K562 (cell line): Measurements from ENCODE around the gene FAM171A1. TPM values are rescaled to one million over a fixed set of nuclear protein-coding genes. Genes with fewer than 3 reads are reported as not detected.

Experiments used
- ELF4 ChIP-seq: fragments of 450-650 bp; formaldehyde crosslinking; IDR thresholded peaks from 2 replicates; pipeline ENCODE4 v1.4.0; 2022; ENCODE audit warnings: missing genetic modification characterization
- KDM5B ChIP-seq: fragments of 200-600 bp; sonication (generic); IDR thresholded peaks from 2 replicates; pipeline ENCODE4 v1.6.1; 2012; ENCODE audit warnings: low read depth, mild to moderate bottlenecking, moderate library complexity, low read length, control low read depth, inconsistent platforms; ENCODE audit not compliant: insufficient replicate concordance
- PRDM10 ChIP-seq: fragments of 450-650 bp; IDR thresholded peaks from 2 replicates; pipeline ENCODE4 v1.6.1; 2018; ENCODE audit not compliant: partially characterized antibody
- RCOR1 ChIP-seq, 2 experiments: IDR thresholded peaks; 2 replicates each; pipeline ENCODE4 v1.6.1; 2012; ENCODE audit warnings: low read depth in 2 of 2, low read length in 2 of 2, borderline replicate concordance in 1 of 2, improper control_type of control experiment in 1 of 2
- ZNF764 ChIP-seq: fragments of 250-450 bp; sonication (Bioruptor Pico); IDR thresholded peaks from 2 replicates; pipeline ENCODE4 v1.4.0; 2020; ENCODE audit warnings: low read depth, mild to moderate bottlenecking, moderate library complexity
- ZNF766 ChIP-seq: fragments of 200-800 bp; sonication (Bioruptor generic); conservative IDR thresholded peaks from 2 replicates; pipeline ENCODE4 v1.6.1; 2016; ENCODE audit warnings: missing genetic modification characterization, missing compliant biosample characterization
- polyA plus RNA-seq, 8 experiments: library from polyadenylated mRNA; depleted of rRNA in 4 of 8; stranded (reverse) in 5 of 8; unstranded in 3 of 8; fragments of >200 nt; fragmentation: Nextera tagmentation in 2 of 8; fragmentation: Illumina TruSeq in 1 of 8; extraction: Ambion mirVana in 2 of 8; extraction: Trizol in 1 of 8; gene quantifications; 2 replicates each; pipeline versions ENCODE4 v1.2.1 to v1.2.3, GENCODE V29; 2011 to 2014; ENCODE audit warnings: inconsistent platforms in 1 of 8, missing spikeins in 1 of 8
- total RNA-seq, 7 experiments: library from RNA; depleted of rRNA in 6 of 7; stranded (reverse); fragments of >200 nt in 6 of 7; fragmentation: Illumina TruSeq in 2 of 7; extraction: Trizol in 2 of 7; gene quantifications; 2 replicates each; pipeline versions ENCODE4 v1.2.1 to v1.2.3, GENCODE V29; 2011 to 2021; ENCODE audit warnings: low replicate concordance in 1 of 7
- TF ChIP-seq, protein P1 (sequence below): fragments of 450-650 bp; IDR thresholded peaks from 2 replicates; pipeline ENCODE4 v1.6.1; 2016
- TF ChIP-seq, protein P2 (sequence below): fragments of 450-650 bp; IDR thresholded peaks from 2 replicates; pipeline ENCODE4 v1.6.1; 2017; ENCODE audit warnings: mild to moderate bottlenecking, moderate library complexity

FAM171A1 gene
- total and polyA plus RNA-seq, 9 of the 15 experiments (the other 6 are each of a cell fraction or from before 2014, with no cell fraction given): 0.51 to 8.2 (median 4.8) TPM

GRCh38 chr10:15169555-15170401 lies 201.3 kb downstream of the FAM171A1 start (continued):
- peak; percentile 53; the same call in 1 of the 2 replicates for TF ChIP-seq ZNF766
- TF ChIP-seq, protein P1, sequence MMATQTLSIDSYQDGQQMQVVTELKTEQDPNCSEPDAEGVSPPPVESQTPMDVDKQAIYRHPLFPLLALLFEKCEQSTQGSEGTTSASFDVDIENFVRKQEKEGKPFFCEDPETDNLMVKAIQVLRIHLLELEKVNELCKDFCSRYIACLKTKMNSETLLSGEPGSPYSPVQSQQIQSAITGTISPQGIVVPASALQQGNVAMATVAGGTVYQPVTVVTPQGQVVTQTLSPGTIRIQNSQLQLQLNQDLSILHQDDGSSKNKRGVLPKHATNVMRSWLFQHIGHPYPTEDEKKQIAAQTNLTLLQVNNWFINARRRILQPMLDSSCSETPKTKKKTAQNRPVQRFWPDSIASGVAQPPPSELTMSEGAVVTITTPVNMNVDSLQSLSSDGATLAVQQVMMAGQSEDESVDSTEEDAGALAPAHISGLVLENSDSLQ: peak; percentile 87
- TF ChIP-seq RCOR1 (IDR thresholded peaks at IDR 0.05; ENCODE audit: borderline replicate concordance in 1 of 2, low read depth in 2 of 2, low read length in 2 of 2): peak in 1 of 2 experiments; percentile 63; a peak in 1 of 4 replicates
- TF ChIP-seq, protein P2, sequence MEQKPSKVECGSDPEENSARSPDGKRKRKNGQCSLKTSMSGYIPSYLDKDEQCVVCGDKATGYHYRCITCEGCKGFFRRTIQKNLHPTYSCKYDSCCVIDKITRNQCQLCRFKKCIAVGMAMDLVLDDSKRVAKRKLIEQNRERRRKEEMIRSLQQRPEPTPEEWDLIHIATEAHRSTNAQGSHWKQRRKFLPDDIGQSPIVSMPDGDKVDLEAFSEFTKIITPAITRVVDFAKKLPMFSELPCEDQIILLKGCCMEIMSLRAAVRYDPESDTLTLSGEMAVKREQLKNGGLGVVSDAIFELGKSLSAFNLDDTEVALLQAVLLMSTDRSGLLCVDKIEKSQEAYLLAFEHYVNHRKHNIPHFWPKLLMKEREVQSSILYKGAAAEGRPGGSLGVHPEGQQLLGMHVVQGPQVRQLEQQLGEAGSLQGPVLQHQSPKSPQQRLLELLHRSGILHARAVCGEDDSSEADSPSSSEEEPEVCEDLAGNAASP: 0 out of 2 replicates have a peak, but pooled peaks have one; percentile 12
- TF ChIP-seq ZNF764 (CRISPR knock-in tag): no peak
- TF ChIP-seq ELF4: no peak
- no peak for TF ChIP-seq KDM5B
- no peak for TF ChIP-seq PRDM10
